Lung (tissue), 12 donors: ENCODE data around the gene ALKBH4. TPM values are rescaled to one million over a fixed set of nuclear protein-coding genes. Genes with fewer than 3 reads are reported as not detected.
"Not testable (repeated sequence)": the region's sequence is repeated elsewhere in the genome, so short reads cannot be mapped to it uniquely, and the experiment has no call there.

Source experiments
- ATAC-seq: fragments of 200-7000 bp; cut with Tn5 transposase; one replicate; pipeline ENCODE4 v1.9.1; 2020; ENCODE audit warnings: moderate number of reproducible peaks; ENCODE audit not compliant: insufficient read depth, low FRiP score
- DNase-seq, 3 donors: peaks; one replicate each; pipeline ENCODE4 v3.0.0-alpha.2; 2013 to 2017
- H3K27ac ChIP-seq, 2 donors: one replicate each; pipeline ENCODE4 v1.5.1; 2013; ENCODE audit warnings: mild to moderate bottlenecking in 2 of 2, moderate library complexity in 2 of 2, control low read depth in 1 of 2, inconsistent platforms in 1 of 2, low read depth in 1 of 2, low read length in 1 of 2
- H3K27me3 ChIP-seq, 3 donors: one replicate each; pipeline ENCODE4 v1.5.1; 2013; ENCODE audit warnings: low read length in 2 of 3; ENCODE audit not compliant: control insufficient read depth in 3 of 3, insufficient read depth in 3 of 3
- H3K36me3 ChIP-seq, 4 donors: one replicate each; pipeline ENCODE4 v1.5.1; 2013; ENCODE audit warnings: low read length in 4 of 4, mild to moderate bottlenecking in 1 of 4, moderate library complexity in 1 of 4; ENCODE audit not compliant: control insufficient read depth in 4 of 4, insufficient read depth in 4 of 4
- H3K4me1 ChIP-seq, 5 donors: one replicate each; pipeline ENCODE4 v1.5.1; 2013; ENCODE audit warnings: low read length in 5 of 5, mild to moderate bottlenecking in 2 of 5, moderate library complexity in 1 of 5; ENCODE audit not compliant: control insufficient read depth in 5 of 5, insufficient read depth in 5 of 5
- H3K4me3 ChIP-seq: one replicate; pipeline ENCODE4 v1.5.1; 2013; ENCODE audit warnings: mild to moderate bottlenecking, control low read depth, moderate library complexity
- H3K9ac ChIP-seq, 2 donors: one replicate each; pipeline ENCODE4 v1.5.1; 2013; ENCODE audit warnings: low read length in 2 of 2, control low read depth in 1 of 2; ENCODE audit not compliant: insufficient read depth in 1 of 2
- H3K9me3 ChIP-seq, 4 donors: one replicate each; pipeline ENCODE4 v1.5.1; 2013; ENCODE audit warnings: low read length in 3 of 4, mild to moderate bottlenecking in 1 of 4, moderate library complexity in 1 of 4; ENCODE audit not compliant: control insufficient read depth in 4 of 4, insufficient read depth in 3 of 4
- CTCF ChIP-seq: IDR thresholded peaks from 2 replicates; pipeline ENCODE4 v1.5.1; 2012; ENCODE audit warnings: mild to moderate bottlenecking; ENCODE audit errors: control extremely low read depth, extremely low read depth
- WGBS, 2 donors: extraction: QIAGEN DNeasy Blood & Tissue Kit; methylation state at CpG; one replicate each; pipeline ENCODE4 v1.1.7; 2013; 5-methylcytosine and 5-hydroxymethylcytosine counted together
- polyA plus RNA-seq, 2 donors: library from polyadenylated mRNA; stranded (reverse); fragments of 200-250 nt; gene quantifications; one replicate each; pipeline ENCODE4 v1.2.1, GENCODE V29; 2013
- total RNA-seq, 2 donors: library from RNA; depleted of rRNA in 1 of 2; stranded (reverse); fragments of >200 nt in 1 of 2; gene quantifications; one replicate each; pipeline ENCODE4 v1.2.1, GENCODE V29; 2014 to 2021
- donor health status: control.
- donor health status: control.
- donor health status: Bipolar disorder and iron deficiency.
- donor health status: healthy.
- donor health status: DM: yes; HTN: yes; CAD: no.

The ALKBH4 gene
- total and polyA plus RNA-seq, 4 donors, result 7.9 to 13.8 (median 10.3) TPM

DNA sequence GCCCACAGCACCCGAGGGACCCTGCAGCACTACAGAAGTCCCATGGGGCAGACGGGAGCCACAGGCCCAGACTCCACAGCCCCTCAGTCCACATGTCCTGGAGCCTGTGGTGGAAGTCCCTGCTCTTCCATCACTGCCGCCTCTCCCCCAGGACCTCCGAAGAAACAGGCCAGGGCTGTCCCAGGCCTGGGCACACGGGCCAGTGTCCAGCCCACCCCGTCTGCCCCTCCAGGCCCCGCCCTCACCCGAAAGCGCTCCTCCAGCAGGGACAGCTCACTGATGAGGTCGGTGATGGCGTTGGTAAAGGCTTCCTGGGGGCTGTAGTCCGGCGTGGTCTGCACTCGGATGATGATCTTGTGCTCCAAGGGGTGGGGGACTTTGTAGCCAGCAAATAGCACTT, 9.5 kb upstream of the ALKBH4 start:
- WGBS, 2 donors, result 86 to 94% methylated on average over 10 to 11 of the region's 14 CpGs

GRCh38 chr7:102473271-102473991, 8.8 kb upstream of the ALKBH4 start:
- TF ChIP-seq CTCF, result no peak
- DNase-seq (no peak), ATAC-seq (no peak)
- no peak overlapping the region for H3K27ac ChIP-seq
- WGBS, 2 donors, result 86 to 90% methylated on average over 23 of the region's 23 CpGs
- no peaks in the 10 kb centered on the region for H3K4me1 ChIP-seq
- H3K9ac ChIP-seq, result no peak overlapping the region
- H3K4me3 ChIP-seq, result no peak overlapping the region
- H3K9me3 ChIP-seq, result no peaks in the 10 kb centered on the region
- no peaks in the 10 kb centered on the region for H3K27me3 ChIP-seq
- peaks cover 0 to 25% (median 2%) of the 10 kb centered on the region in 4 donors for H3K36me3 ChIP-seq

More for the DNA sequence above, 9.5 kb upstream of the ALKBH4 start:
- H3K4me3 ChIP-seq, H3K4me1 ChIP-seq, H3K9ac ChIP-seq, H3K27me3 ChIP-seq, DNase-seq, H3K9me3 ChIP-seq, H3K27ac ChIP-seq, ATAC-seq: not testable (repeated sequence)
- H3K36me3 ChIP-seq, result peaks cover 0 to 23% (median 2%) of the 10 kb centered on the region in 4 donors

- no peak for ATAC-seq
- 76 to 78% methylated on average over 26 to 31 of the region's 31 CpGs for WGBS, 2 donors
- TF ChIP-seq CTCF, result no peak
- no peak for DNase-seq
- Histone ChIP-seq H3K36me3 (peaks cover 0 to 32% (median 2%) of the 10 kb centered on the region in 4 donors), H3K9me3 (no peaks in the 10 kb centered on the region), H3K4me1 (no peaks in the 10 kb centered on the region), H3K4me3 (no peak overlapping the region), H3K27me3 (no peaks in the 10 kb centered on the region), H3K9ac (no peak overlapping the region), H3K27ac (no peak overlapping the region)
Measured at GRCh38 chr7:102472126-102473041, 7.7 kb upstream of the ALKBH4 start.

DNA sequence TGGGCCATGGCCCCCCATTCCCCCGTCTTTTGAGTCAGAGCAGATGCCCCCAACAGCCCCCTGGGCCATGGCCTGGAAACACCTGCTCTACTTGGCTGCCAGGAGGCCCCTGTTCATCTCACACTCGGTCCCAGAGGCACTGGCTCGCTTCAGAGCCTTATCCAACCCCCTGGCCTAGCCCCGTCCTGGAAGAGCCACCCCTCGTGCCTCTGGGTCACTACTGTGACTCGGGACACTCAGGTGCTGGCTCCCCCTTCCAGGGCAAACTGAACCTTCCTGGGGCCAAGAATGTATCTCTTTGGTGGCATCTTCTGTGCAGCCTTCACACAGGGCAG, 7.1 kb upstream of the ALKBH4 start:
- no peak for ATAC-seq
- H3K9me3 ChIP-seq, result no peaks in the 10 kb centered on the region
- DNase-seq, result no peak
- peaks cover 0 to 34% (median 2%) of the 10 kb centered on the region in 4 donors for H3K36me3 ChIP-seq
- 85 to 93% methylated on average over 6 of the region's 6 CpGs for WGBS, 2 donors
- no peak overlapping the region for H3K4me3 ChIP-seq
- no peaks in the 10 kb centered on the region for H3K4me1 ChIP-seq
- TF ChIP-seq CTCF, result no peak
- no peaks in the 10 kb centered on the region for H3K27me3 ChIP-seq
- H3K9ac ChIP-seq, result no peak overlapping the region
- H3K27ac ChIP-seq, result no peak overlapping the region
